Endodermal cell (in vitro differentiated cells): ENCODE results near the gene AMBRA1. TPM values are rescaled to one million over a fixed set of nuclear protein-coding genes. Genes with fewer than 3 reads are reported as not detected.
"Not testable (repeated sequence)": the region's sequence is repeated elsewhere in the genome, so short reads cannot be mapped to it uniquely, and the experiment has no call there.

Experiments used
- DNase-seq: peaks from one replicate; pipeline ENCODE4 v3.0.0-alpha.2; 2017
- H3K27ac ChIP-seq: 2 replicates; pipeline ENCODE4 v1.5.1; 2013; ENCODE audit warnings: mild to moderate bottlenecking, low read depth, low read length, moderate library complexity
- H3K27me3 ChIP-seq: 2 replicates; pipeline ENCODE4 v1.6.1; 2013; ENCODE audit warnings: mild to moderate bottlenecking, low read length, moderate library complexity; ENCODE audit not compliant: insufficient read depth, control insufficient read depth, poor library complexity, severe bottlenecking
- H3K36me3 ChIP-seq: 2 replicates; pipeline ENCODE4 v1.7.0; 2013; ENCODE audit warnings: mild to moderate bottlenecking, low read length, moderate library complexity; ENCODE audit not compliant: control insufficient read depth, insufficient read depth
- H3K4me1 ChIP-seq: one replicate; pipeline ENCODE4 v1.7.0; 2013; ENCODE audit warnings: low read length; ENCODE audit not compliant: control insufficient read depth, insufficient read depth
- H3K4me3 ChIP-seq: 2 replicates; pipeline ENCODE4 v1.5.1; 2013; ENCODE audit warnings: mild to moderate bottlenecking, low read length, moderate library complexity
- H3K9ac ChIP-seq: 2 replicates; pipeline ENCODE4 v1.6.1; 2013; ENCODE audit warnings: mild to moderate bottlenecking, low read length, moderate library complexity; ENCODE audit not compliant: poor library complexity, severe bottlenecking; ENCODE audit errors: extremely low read depth
- H3K9me3 ChIP-seq: 2 replicates; pipeline ENCODE4 v1.6.1; 2013; ENCODE audit warnings: mild to moderate bottlenecking, low read length, moderate library complexity; ENCODE audit not compliant: control insufficient read depth
- H3K27ac Mint-ChIP-seq: 2 replicates; pipeline ENCODE4 v1.8.0; 2020; ENCODE audit warnings: mixed read lengths
- H3K27me3 Mint-ChIP-seq: 2 replicates; pipeline ENCODE4 v1.8.0; 2021; ENCODE audit warnings: mild to moderate bottlenecking, mixed read lengths; ENCODE audit not compliant: insufficient read depth
- H3K36me3 Mint-ChIP-seq: 2 replicates; pipeline ENCODE4 v1.8.0; 2020; ENCODE audit warnings: low read depth, mixed read lengths
- H3K4me1 Mint-ChIP-seq: 2 replicates; pipeline ENCODE4 v1.8.0; 2020; ENCODE audit warnings: mixed read lengths
- H3K4me3 Mint-ChIP-seq: 2 replicates; pipeline ENCODE4 v1.8.0; 2020; ENCODE audit warnings: mild to moderate bottlenecking, moderate library complexity, mixed read lengths
- H3K9me3 Mint-ChIP-seq: 2 replicates; pipeline ENCODE4 v1.8.0; 2020; ENCODE audit warnings: mild to moderate bottlenecking, mixed read lengths
- CTCF ChIP-seq: fragments of 200-600 bp; sonication (generic); conservative IDR thresholded peaks from 2 replicates; pipeline ENCODE4 v1.5.0; 2021; ENCODE audit warnings: antibody characterized with exemption, mild to moderate bottlenecking
- WGBS, 2 experiments: methylation state at CpG; one replicate each; pipeline versions ENCODE4 v1.1.5 to v1.1.7; 2013; ENCODE audit warnings: missing lambda C conversion rate in 2 of 2, mixed read lengths in 1 of 2; ENCODE audit not compliant: insufficient coverage in 1 of 2, insufficient read length in 1 of 2; 5-methylcytosine and 5-hydroxymethylcytosine counted together
- total RNA-seq, 2 donors: library from RNA; stranded (reverse); fragmentation: NEBNext Ultra II Directional in 1 of 2; extraction: Animal tissue kit (Norgen Biotek cat#: 25700) in 1 of 2; gene quantifications; 2 replicates in 1 of 2; 3 replicates in 1 of 2; pipeline ENCODE4 v1.2.1, GENCODE V29; 2021

AMBRA1 gene
- total RNA-seq, 2 donors from 2014 or later, result 54.5 to 67.8 TPM

- Histone ChIP-seq H3K27ac (no peak overlapping the region), H3K27me3 (no peaks in the 10 kb centered on the region), H3K9ac (no peak overlapping the region), H3K4me3 (no peak overlapping the region), H3K4me1 (no peaks in the 10 kb centered on the region), H3K36me3 (peaks cover 27% of the 10 kb centered on the region), H3K9me3 (no peaks in the 10 kb centered on the region)
- WGBS, 2 experiments, result 94 to 96% methylated on average over 12 to 15 of the region's 15 CpGs
- Mint-ChIP-seq H3K4me3 (no peak overlapping the region), H3K27me3 (no peaks in the 10 kb centered on the region), H3K36me3 (peaks cover 31% of the 10 kb centered on the region), H3K4me1 (peaks cover 5% of the 10 kb centered on the region), H3K27ac (no peak overlapping the region), H3K9me3 (no peaks in the 10 kb centered on the region)
- DNase-seq, result no peak
- TF ChIP-seq CTCF, result no peak
These were observed 219.0 kb downstream of the AMBRA1 start for GRCh38 chr11:46374815-46375214.

- WGBS, 2 experiments, result 92 to 94% methylated on average over 23 to 30 of the region's 30 CpGs
- Histone ChIP-seq H3K36me3 (peaks cover 31% of the 10 kb centered on the region), H3K9me3 (no peaks in the 10 kb centered on the region), H3K27me3 (no peaks in the 10 kb centered on the region), H3K4me3 (no peak overlapping the region), H3K27ac (no peak overlapping the region), H3K9ac (no peak overlapping the region), H3K4me1 (no peaks in the 10 kb centered on the region)
- TF ChIP-seq CTCF, result no peak
- Mint-ChIP-seq H3K27me3 (no peaks in the 10 kb centered on the region), H3K4me1 (peaks cover 4% of the 10 kb centered on the region), H3K4me3 (no peak overlapping the region), H3K9me3 (no peaks in the 10 kb centered on the region), H3K36me3 (peaks cover 38% of the 10 kb centered on the region), H3K27ac (no peak overlapping the region)
- DNase-seq, result no peak
These were observed 219.8 kb downstream of the AMBRA1 start for GRCh38 chr11:46373787-46374740.

- H3K27me3 ChIP-seq, H3K4me3 ChIP-seq, H3K27me3 Mint-ChIP-seq, H3K9ac ChIP-seq, DNase-seq, H3K9me3 Mint-ChIP-seq, H3K27ac Mint-ChIP-seq, H3K4me3 Mint-ChIP-seq, H3K4me1 ChIP-seq, H3K9me3 ChIP-seq, H3K27ac ChIP-seq, H3K4me1 Mint-ChIP-seq: not testable (repeated sequence)
- peaks cover 32% of the 10 kb centered on the region for H3K36me3 ChIP-seq
- H3K36me3 Mint-ChIP-seq, result peaks cover 35% of the 10 kb centered on the region
- WGBS, 2 experiments, result 95% methylated on average over 9 to 15 of the region's 15 CpGs
These were observed 221.3 kb downstream of the AMBRA1 start for GRCh38 chr11:46372501-46372900.
